Neural cell (in vitro differentiated cells): ENCODE results near the gene ANKRD6. TPM values are rescaled to one million over a fixed set of nuclear protein-coding genes. Genes with fewer than 3 reads are reported as not detected.

Experiments used
- H2AFZ ChIP-seq: fragments of 200-600, 300-800 bp; sonication (generic), shearing (Covaris generic); 2 replicates; pipeline ENCODE4 v1.6.0; 2014; ENCODE audit warnings: low read depth, mild to moderate bottlenecking, antibody characterized with exemption, low read length, moderate library complexity
- H3F3A ChIP-seq: fragments of 200-600 bp; shearing (Covaris generic); 2 replicates; pipeline ENCODE4 v1.6.1; 2016; ENCODE audit warnings: mild to moderate bottlenecking, moderate library complexity, mixed read lengths, antibody characterized with exemption, low read length; ENCODE audit not compliant: insufficient read depth, poor library complexity, severe bottlenecking
- H3K27ac ChIP-seq: fragments of 200-600, 300-800 bp; sonication (generic), shearing (Covaris generic); 2 replicates; pipeline ENCODE4 v1.5.1; 2014; ENCODE audit warnings: mild to moderate bottlenecking, low read length, moderate library complexity
- H3K27me3 ChIP-seq: fragments of 300-800, 200-600 bp; sonication (generic), shearing (Covaris generic); 2 replicates; pipeline ENCODE4 v1.6.0; 2014; ENCODE audit warnings: mild to moderate bottlenecking, low read depth, low read length, moderate library complexity; ENCODE audit not compliant: insufficient read depth
- H3K36me3 ChIP-seq: fragments of 300-800, 200-600 bp; sonication (generic), shearing (Covaris generic); 2 replicates; pipeline ENCODE4 v1.5.1; 2014; ENCODE audit warnings: mild to moderate bottlenecking, antibody characterized with exemption, low read length, moderate library complexity; ENCODE audit not compliant: insufficient read depth
- H3K4me2 ChIP-seq: fragments of 300-800, 200-600 bp; sonication (generic), shearing (Covaris generic); 2 replicates; pipeline ENCODE4 v1.6.0; 2014; ENCODE audit warnings: mild to moderate bottlenecking, low read length
- H3K4me3 ChIP-seq: fragments of 300-800, 200-600 bp; sonication (generic), shearing (Covaris generic); 2 replicates; pipeline ENCODE4 v1.5.1; 2014; ENCODE audit warnings: mild to moderate bottlenecking, low read length, moderate library complexity
- H3K79me2 ChIP-seq: fragments of 200-600 bp; shearing (Covaris generic); replicated peaks from 2 replicates; pipeline ENCODE4 v1.6.0; 2014; ENCODE audit warnings: mild to moderate bottlenecking, low read length, moderate library complexity; ENCODE audit not compliant: insufficient read depth
- H3K9ac ChIP-seq: fragments of 300-800, 200-600 bp; sonication (generic), shearing (Covaris generic); 2 replicates; pipeline ENCODE4 v1.6.1; 2016; ENCODE audit warnings: mild to moderate bottlenecking, low read length, mixed read lengths
- H3K9me2 ChIP-seq: fragments of 200-600 bp; shearing (Covaris generic); 2 replicates; pipeline ENCODE4 v1.6.1; 2016; ENCODE audit warnings: mild to moderate bottlenecking, low read length, mixed read lengths; ENCODE audit not compliant: insufficient read depth
- H3K9me3 ChIP-seq: fragments of 200-600, 300-800 bp; sonication (generic), shearing (Covaris generic); 2 replicates; pipeline ENCODE4 v1.6.1; 2016; ENCODE audit warnings: mild to moderate bottlenecking, mixed run types, low read length, moderate library complexity, mixed read lengths
- H4K20me1 ChIP-seq: fragments of 200-600 bp; shearing (Covaris generic); 2 replicates; pipeline ENCODE4 v1.6.1; 2016; ENCODE audit warnings: mild to moderate bottlenecking, mixed run types; ENCODE audit not compliant: insufficient read depth
- EP300 ChIP-seq: fragments of 450-650 bp; conservative IDR thresholded peaks from 2 replicates; pipeline ENCODE4 v1.6.1; 2014; ENCODE audit warnings: antibody characterized with exemption, mild to moderate bottlenecking, moderate library complexity; ENCODE audit not compliant: poor library complexity, severe bottlenecking
- EZH2 ChIP-seq: fragments of 200-600, 300-800 bp; shearing (Covaris generic), sonication (generic); IDR thresholded peaks from 2 replicates; pipeline ENCODE4 v1.6.1; 2014; ENCODE audit warnings: antibody characterized with exemption, low read length, borderline replicate concordance, mild to moderate bottlenecking; ENCODE audit not compliant: insufficient read depth, poor library complexity, severe bottlenecking
- MXI1 ChIP-seq: fragments of 450-650 bp; conservative IDR thresholded peaks from 2 replicates; pipeline ENCODE4 v1.6.1; 2014; ENCODE audit warnings: antibody characterized with exemption, mild to moderate bottlenecking; ENCODE audit not compliant: poor library complexity, severe bottlenecking
- POLR2AphosphoS5 ChIP-seq: IDR thresholded peaks from 2 replicates; pipeline ENCODE4 v1.6.1; 2012
- RAD21 ChIP-seq: fragments of 450-650 bp; conservative IDR thresholded peaks from 2 replicates; pipeline ENCODE4 v1.6.1; 2014; ENCODE audit warnings: antibody characterized with exemption, mild to moderate bottlenecking, moderate library complexity
- REST ChIP-seq: IDR thresholded peaks from 2 replicates; pipeline ENCODE4 v1.6.1; 2012; ENCODE audit warnings: borderline replicate concordance
- SMC3 ChIP-seq: fragments of 450-650 bp; conservative IDR thresholded peaks from 2 replicates; pipeline ENCODE4 v1.6.1; 2014; ENCODE audit warnings: antibody characterized with exemption, mild to moderate bottlenecking, moderate library complexity; ENCODE audit not compliant: poor library complexity
- TAF1 ChIP-seq: IDR thresholded peaks from 2 replicates; pipeline ENCODE4 v1.6.1; 2012; ENCODE audit warnings: low read depth
- polyA plus RNA-seq: library from polyadenylated mRNA; depleted of rRNA; stranded (reverse); fragments of >200 nt; gene quantifications from 2 replicates; pipeline ENCODE4 v1.2.3, GENCODE V29; 2014
- TF ChIP-seq, protein P1 (sequence below): fragments of 450-650 bp; IDR thresholded peaks from 2 replicates; pipeline ENCODE4 v1.5.1; 2014; ENCODE audit warnings: antibody characterized with exemption, mild to moderate bottlenecking, moderate library complexity; ENCODE audit not compliant: poor library complexity, severe bottlenecking

ANKRD6 gene
- polyA plus RNA-seq, 1 donor from 2014 or later: 43.5 TPM

GRCh38 chr6:89580997-89581666 lies 148.2 kb downstream of the ANKRD6 start:
- Histone ChIP-seq H4K20me1 (no peaks in the 10 kb centered on the region), H3F3A (no peaks in the 10 kb centered on the region), H3K9me2 (no peaks in the 10 kb centered on the region), H3K9ac (no peak overlapping the region), H3K4me2 (no peak overlapping the region), H3K79me2 (no peaks in the 10 kb centered on the region), H3K27ac (no peak overlapping the region), H2AFZ (no peak overlapping the region), H3K27me3 (no peaks in the 10 kb centered on the region), H3K9me3 (no peaks in the 10 kb centered on the region), H3K4me3 (no peak overlapping the region), H3K36me3 (no peaks in the 10 kb centered on the region)
- TF ChIP-seq TAF1 (no peak), REST (no peak), RAD21 (no peak), EP300 (no peak), SMC3 (no peak), EZH2 (no peak), MXI1 (no peak), POLR2AphosphoS5 (no peak)
- TF ChIP-seq, protein P1, sequence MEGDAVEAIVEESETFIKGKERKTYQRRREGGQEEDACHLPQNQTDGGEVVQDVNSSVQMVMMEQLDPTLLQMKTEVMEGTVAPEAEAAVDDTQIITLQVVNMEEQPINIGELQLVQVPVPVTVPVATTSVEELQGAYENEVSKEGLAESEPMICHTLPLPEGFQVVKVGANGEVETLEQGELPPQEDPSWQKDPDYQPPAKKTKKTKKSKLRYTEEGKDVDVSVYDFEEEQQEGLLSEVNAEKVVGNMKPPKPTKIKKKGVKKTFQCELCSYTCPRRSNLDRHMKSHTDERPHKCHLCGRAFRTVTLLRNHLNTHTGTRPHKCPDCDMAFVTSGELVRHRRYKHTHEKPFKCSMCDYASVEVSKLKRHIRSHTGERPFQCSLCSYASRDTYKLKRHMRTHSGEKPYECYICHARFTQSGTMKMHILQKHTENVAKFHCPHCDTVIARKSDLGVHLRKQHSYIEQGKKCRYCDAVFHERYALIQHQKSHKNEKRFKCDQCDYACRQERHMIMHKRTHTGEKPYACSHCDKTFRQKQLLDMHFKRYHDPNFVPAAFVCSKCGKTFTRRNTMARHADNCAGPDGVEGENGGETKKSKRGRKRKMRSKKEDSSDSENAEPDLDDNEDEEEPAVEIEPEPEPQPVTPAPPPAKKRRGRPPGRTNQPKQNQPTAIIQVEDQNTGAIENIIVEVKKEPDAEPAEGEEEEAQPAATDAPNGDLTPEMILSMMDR: no peak

GRCh38 chr6:89581689-89582088 lies 148.7 kb downstream of the ANKRD6 start:
- TF ChIP-seq MXI1: no peak
- TF ChIP-seq, protein P1: no peak
- TF ChIP-seq SMC3: no peak
- no peak for TF ChIP-seq TAF1
- TF ChIP-seq POLR2AphosphoS5: no peak
- no peak for TF ChIP-seq RAD21
- TF ChIP-seq REST: no peak
- no peak for TF ChIP-seq EZH2
- no peak for TF ChIP-seq EP300
- H3K27ac ChIP-seq: no peak overlapping the region
- H3K9ac ChIP-seq: no peak overlapping the region
- H3F3A ChIP-seq: no peaks in the 10 kb centered on the region
- no peaks in the 10 kb centered on the region for H3K9me2 ChIP-seq
- H3K4me3 ChIP-seq: no peak overlapping the region
- H3K79me2 ChIP-seq: no peaks in the 10 kb centered on the region
- no peaks in the 10 kb centered on the region for H3K36me3 ChIP-seq
- H4K20me1 ChIP-seq: no peaks in the 10 kb centered on the region
- H3K27me3 ChIP-seq: no peaks in the 10 kb centered on the region
- H2AFZ ChIP-seq: no peak overlapping the region
- no peaks in the 10 kb centered on the region for H3K9me3 ChIP-seq
- no peak overlapping the region for H3K4me2 ChIP-seq
